K562 (cell line): Measurements from ENCODE around the gene SPEG. TPM values are rescaled to one million over a fixed set of nuclear protein-coding genes. Genes with fewer than 3 reads are reported as not detected.

Experiments used
- FOXP1 ChIP-seq: sonication (generic); formaldehyde crosslinking; IDR thresholded peaks from 2 replicates; pipeline ENCODE4 v1.8.0; 2022; ENCODE audit warnings: mild to moderate bottlenecking, missing genetic modification reagents
- HDGF ChIP-seq: fragments of 450-650 bp; IDR thresholded peaks from 2 replicates; pipeline ENCODE4 v1.6.1; 2016
- MXI1 ChIP-seq: IDR thresholded peaks from 2 replicates; pipeline ENCODE4 v1.6.1; 2011; ENCODE audit warnings: low read depth, mild to moderate bottlenecking, improper control_type of control experiment, low read length
- NFIC ChIP-seq: fragments of 450-650 bp; IDR thresholded peaks from 2 replicates; pipeline ENCODE4 v1.6.1; 2017; ENCODE audit warnings: mild to moderate bottlenecking, inconsistent platforms
- PHF8 ChIP-seq: fragments of 200-600 bp; sonication (generic); IDR thresholded peaks from 2 replicates; pipeline ENCODE4 v1.6.1; 2012; ENCODE audit warnings: mixed run types, mild to moderate bottlenecking, inconsistent platforms, low read length, moderate library complexity, borderline replicate concordance
- POLR2H ChIP-seq: IDR thresholded peaks from 2 replicates; pipeline ENCODE4 v1.6.1; 2016; ENCODE audit warnings: missing genetic modification characterization, low read depth, mild to moderate bottlenecking, control low read depth, missing compliant biosample characterization, moderate library complexity
- RB1 ChIP-seq: fragments of 450-650 bp; IDR thresholded peaks from 2 replicates; pipeline ENCODE4 v1.6.1; 2017; ENCODE audit warnings: low read depth, mild to moderate bottlenecking
- RFX5 ChIP-seq: IDR thresholded peaks from 2 replicates; pipeline ENCODE4 v1.6.1; 2011; ENCODE audit warnings: low read depth, mild to moderate bottlenecking, improper control_type of control experiment, low read length
- SMARCA4 ChIP-seq: fragments of 450-650 bp; IDR thresholded peaks from 2 replicates; pipeline ENCODE4 v1.6.1; 2016
- SMARCA5 ChIP-seq: fragments of 450-650 bp; IDR thresholded peaks from 2 replicates; pipeline ENCODE4 v1.6.1; 2016
- TAF15 ChIP-seq: fragments of 200-400 bp; formaldehyde crosslinking; IDR thresholded peaks from 2 replicates; pipeline ENCODE4 v1.6.1; 2017; ENCODE audit warnings: mild to moderate bottlenecking, low read depth, low read length, moderate library complexity
- TOE1 ChIP-seq, 2 experiments: fragments of 450-650 bp in 1 of 2; sonication (generic) in 1 of 2; formaldehyde crosslinking in 1 of 2; IDR thresholded peaks; 2 replicates each; pipeline versions ENCODE4 v1.7.1 to v1.8.0; 2016 to 2022; ENCODE audit warnings: borderline replicate concordance in 2 of 2, mild to moderate bottlenecking in 2 of 2, antibody characterized with exemption in 1 of 2, inconsistent platforms in 1 of 2, low read depth in 1 of 2, missing genetic modification reagents in 1 of 2, moderate library complexity in 1 of 2
- ZNF165 ChIP-seq: fragments of 250-450 bp; sonication (Bioruptor Pico); IDR thresholded peaks from 2 replicates; pipeline ENCODE4 v1.4.0; 2020; ENCODE audit warnings: borderline replicate concordance
- ZNF347 ChIP-seq: fragments of 450-650 bp; formaldehyde crosslinking; IDR thresholded peaks from 2 replicates; pipeline ENCODE4 v1.4.0; 2020; ENCODE audit warnings: low read depth, mild to moderate bottlenecking, moderate library complexity
- ZZZ3 ChIP-seq: fragments of 450-650 bp; IDR thresholded peaks from 2 replicates; pipeline ENCODE4 v1.6.1; 2016; ENCODE audit warnings: antibody characterized with exemption, mild to moderate bottlenecking, moderate library complexity
- polyA plus RNA-seq, 8 experiments: library from polyadenylated mRNA; depleted of rRNA in 4 of 8; stranded (reverse) in 5 of 8; unstranded in 3 of 8; fragments of >200 nt; fragmentation: Nextera tagmentation in 2 of 8; fragmentation: Illumina TruSeq in 1 of 8; extraction: Ambion mirVana in 2 of 8; extraction: Trizol in 1 of 8; gene quantifications; 2 replicates each; pipeline versions ENCODE4 v1.2.1 to v1.2.3, GENCODE V29; 2011 to 2014; ENCODE audit warnings: inconsistent platforms in 1 of 8, missing spikeins in 1 of 8
- total RNA-seq, 7 experiments: library from RNA; depleted of rRNA in 6 of 7; stranded (reverse); fragments of >200 nt in 6 of 7; fragmentation: Illumina TruSeq in 2 of 7; extraction: Trizol in 2 of 7; gene quantifications; 2 replicates each; pipeline versions ENCODE4 v1.2.1 to v1.2.3, GENCODE V29; 2011 to 2021; ENCODE audit warnings: low replicate concordance in 1 of 7
- TF ChIP-seq, protein P1 (sequence below), 2 experiments: fragments of 450-650 bp; IDR thresholded peaks; 2 replicates each; pipeline ENCODE4 v1.6.1; 2016
- TF ChIP-seq, protein P2 (sequence below): fragments of 450-650 bp; formaldehyde crosslinking; IDR thresholded peaks from 2 replicates; pipeline ENCODE4 v1.4.0; 2020; ENCODE audit warnings: mild to moderate bottlenecking
- TF ChIP-seq, protein P3 (sequence below): fragments of 250-450 bp; sonication (Bioruptor Pico); IDR thresholded peaks from 2 replicates; pipeline ENCODE4 v1.8.0; 2021; ENCODE audit warnings: moderate library complexity, mild to moderate bottlenecking, inconsistent platforms
- TF ChIP-seq, protein P4 (sequence below): fragments of 450-650 bp; IDR thresholded peaks from 2 replicates; pipeline ENCODE4 v1.6.1; 2014; ENCODE audit warnings: low read depth, mild to moderate bottlenecking, moderate library complexity, borderline replicate concordance
- TF ChIP-seq, protein P5 (sequence below): sonication (generic); formaldehyde crosslinking; IDR thresholded peaks from 2 replicates; pipeline ENCODE4 v1.8.1; 2023; ENCODE audit warnings: mild to moderate bottlenecking, missing genetic modification reagents

SPEG gene
- total and polyA plus RNA-seq, 9 of the 15 experiments (the other 6 are each of a cell fraction or from before 2014, with no cell fraction given) = 0.49 to 8.7 (median 3.0) TPM

DNA sequence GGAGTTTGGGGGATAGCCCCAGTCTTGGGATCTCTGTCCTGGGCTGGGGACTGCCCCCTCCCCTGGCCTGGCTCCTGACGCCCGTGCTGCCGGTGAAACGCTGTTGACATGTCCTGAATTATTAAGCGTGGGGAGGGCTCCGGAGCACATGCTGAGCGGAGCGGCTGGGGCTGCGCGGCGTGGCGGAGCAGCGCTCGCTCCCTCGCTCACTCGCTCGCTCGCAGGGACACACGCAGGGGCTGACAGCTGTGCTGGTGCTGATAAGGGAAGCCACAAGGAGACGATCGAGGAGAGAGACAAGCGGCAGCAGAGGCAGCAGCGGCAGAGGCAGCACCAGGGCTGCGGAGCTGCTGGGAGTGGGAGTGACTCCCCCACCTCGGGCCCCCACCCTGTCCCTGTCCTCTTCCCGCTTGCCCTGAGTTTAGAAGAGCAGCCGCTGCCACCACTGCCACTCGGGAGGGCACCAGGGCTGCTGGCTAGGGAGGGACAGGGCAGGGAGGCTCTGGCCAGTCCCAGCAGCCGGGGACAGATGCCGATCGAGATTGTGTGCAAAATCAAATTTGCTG lies 79.6 kb downstream of the SPEG start, which contains the start of gene ASIC4 (continued):
- TF ChIP-seq, protein P1, sequence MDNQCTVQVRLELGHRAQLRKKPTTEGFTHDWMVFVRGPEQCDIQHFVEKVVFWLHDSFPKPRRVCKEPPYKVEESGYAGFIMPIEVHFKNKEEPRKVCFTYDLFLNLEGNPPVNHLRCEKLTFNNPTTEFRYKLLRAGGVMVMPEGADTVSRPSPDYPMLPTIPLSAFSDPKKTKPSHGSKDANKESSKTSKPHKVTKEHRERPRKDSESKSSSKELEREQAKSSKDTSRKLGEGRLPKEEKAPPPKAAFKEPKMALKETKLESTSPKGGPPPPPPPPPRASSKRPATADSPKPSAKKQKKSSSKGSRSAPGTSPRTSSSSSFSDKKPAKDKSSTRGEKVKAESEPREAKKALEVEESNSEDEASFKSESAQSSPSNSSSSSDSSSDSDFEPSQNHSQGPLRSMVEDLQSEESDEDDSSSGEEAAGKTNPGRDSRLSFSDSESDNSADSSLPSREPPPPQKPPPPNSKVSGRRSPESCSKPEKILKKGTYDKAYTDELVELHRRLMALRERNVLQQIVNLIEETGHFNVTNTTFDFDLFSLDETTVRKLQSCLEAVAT (IDR thresholded peaks at IDR 0.05) = peak in 1 of 2 experiments; percentile 76; a peak in 1 of 4 replicates
- TF ChIP-seq NFIC (peak; percentile 83), RB1 (peak; percentile 79), ZNF165 (no peak), TAF15 (no peak), SMARCA5 (no peak), MXI1 (peak; percentile 81), RFX5 (no peak), ZNF347 (CRISPR knock-in tag) (no peak), PHF8 (0 out of 2 replicates have a peak, but pooled peaks have one; percentile 14), HDGF (no peak), FOXP1 (no peak), ZZZ3 (no peak), TOE1 (IDR thresholded peaks at IDR 0.05; ENCODE audit: borderline replicate concordance) (no peak), TOE1 (CRISPR knock-in tag; IDR thresholded peaks at IDR 0.05; ENCODE audit: borderline replicate concordance, low read depth) (no peak), SMARCA4 (peak; percentile 92), POLR2H (no peak)
- TF ChIP-seq, protein P2, sequence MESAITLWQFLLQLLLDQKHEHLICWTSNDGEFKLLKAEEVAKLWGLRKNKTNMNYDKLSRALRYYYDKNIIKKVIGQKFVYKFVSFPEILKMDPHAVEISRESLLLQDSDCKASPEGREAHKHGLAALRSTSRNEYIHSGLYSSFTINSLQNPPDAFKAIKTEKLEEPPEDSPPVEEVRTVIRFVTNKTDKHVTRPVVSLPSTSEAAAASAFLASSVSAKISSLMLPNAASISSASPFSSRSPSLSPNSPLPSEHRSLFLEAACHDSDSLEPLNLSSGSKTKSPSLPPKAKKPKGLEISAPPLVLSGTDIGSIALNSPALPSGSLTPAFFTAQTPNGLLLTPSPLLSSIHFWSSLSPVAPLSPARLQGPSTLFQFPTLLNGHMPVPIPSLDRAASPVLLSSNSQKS (CRISPR knock-in tag) = no peak
- TF ChIP-seq, protein P3, sequence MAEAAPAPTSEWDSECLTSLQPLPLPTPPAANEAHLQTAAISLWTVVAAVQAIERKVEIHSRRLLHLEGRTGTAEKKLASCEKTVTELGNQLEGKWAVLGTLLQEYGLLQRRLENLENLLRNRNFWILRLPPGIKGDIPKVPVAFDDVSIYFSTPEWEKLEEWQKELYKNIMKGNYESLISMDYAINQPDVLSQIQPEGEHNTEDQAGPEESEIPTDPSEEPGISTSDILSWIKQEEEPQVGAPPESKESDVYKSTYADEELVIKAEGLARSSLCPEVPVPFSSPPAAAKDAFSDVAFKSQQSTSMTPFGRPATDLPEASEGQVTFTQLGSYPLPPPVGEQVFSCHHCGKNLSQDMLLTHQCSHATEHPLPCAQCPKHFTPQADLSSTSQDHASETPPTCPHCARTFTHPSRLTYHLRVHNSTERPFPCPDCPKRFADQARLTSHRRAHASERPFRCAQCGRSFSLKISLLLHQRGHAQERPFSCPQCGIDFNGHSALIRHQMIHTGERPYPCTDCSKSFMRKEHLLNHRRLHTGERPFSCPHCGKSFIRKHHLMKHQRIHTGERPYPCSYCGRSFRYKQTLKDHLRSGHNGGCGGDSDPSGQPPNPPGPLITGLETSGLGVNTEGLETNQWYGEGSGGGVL (CRISPR knock-in tag) = no peak
- TF ChIP-seq, protein P4, sequence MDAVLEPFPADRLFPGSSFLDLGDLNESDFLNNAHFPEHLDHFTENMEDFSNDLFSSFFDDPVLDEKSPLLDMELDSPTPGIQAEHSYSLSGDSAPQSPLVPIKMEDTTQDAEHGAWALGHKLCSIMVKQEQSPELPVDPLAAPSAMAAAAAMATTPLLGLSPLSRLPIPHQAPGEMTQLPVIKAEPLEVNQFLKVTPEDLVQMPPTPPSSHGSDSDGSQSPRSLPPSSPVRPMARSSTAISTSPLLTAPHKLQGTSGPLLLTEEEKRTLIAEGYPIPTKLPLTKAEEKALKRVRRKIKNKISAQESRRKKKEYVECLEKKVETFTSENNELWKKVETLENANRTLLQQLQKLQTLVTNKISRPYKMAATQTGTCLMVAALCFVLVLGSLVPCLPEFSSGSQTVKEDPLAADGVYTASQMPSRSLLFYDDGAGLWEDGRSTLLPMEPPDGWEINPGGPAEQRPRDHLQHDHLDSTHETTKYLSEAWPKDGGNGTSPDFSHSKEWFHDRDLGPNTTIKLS = peak; percentile 59
- TF ChIP-seq, protein P5, sequence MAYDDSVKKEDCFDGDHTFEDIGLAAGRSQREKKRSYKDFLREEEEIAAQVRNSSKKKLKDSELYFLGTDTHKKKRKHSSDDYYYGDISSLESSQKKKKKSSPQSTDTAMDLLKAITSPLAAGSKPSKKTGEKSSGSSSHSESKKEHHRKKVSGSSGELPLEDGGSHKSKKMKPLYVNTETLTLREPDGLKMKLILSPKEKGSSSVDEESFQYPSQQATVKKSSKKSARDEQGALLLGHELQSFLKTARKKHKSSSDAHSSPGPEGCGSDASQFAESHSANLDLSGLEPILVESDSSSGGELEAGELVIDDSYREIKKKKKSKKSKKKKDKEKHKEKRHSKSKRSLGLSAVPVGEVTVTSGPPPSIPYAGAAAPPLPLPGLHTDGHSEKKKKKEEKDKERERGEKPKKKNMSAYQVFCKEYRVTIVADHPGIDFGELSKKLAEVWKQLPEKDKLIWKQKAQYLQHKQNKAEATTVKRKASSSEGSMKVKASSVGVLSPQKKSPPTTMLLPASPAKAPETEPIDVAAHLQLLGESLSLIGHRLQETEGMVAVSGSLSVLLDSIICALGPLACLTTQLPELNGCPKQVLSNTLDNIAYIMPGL (CRISPR knock-in tag) = no peak
